ENCODE measurements around the gene PRG3.

The PRG3 gene

DNA sequence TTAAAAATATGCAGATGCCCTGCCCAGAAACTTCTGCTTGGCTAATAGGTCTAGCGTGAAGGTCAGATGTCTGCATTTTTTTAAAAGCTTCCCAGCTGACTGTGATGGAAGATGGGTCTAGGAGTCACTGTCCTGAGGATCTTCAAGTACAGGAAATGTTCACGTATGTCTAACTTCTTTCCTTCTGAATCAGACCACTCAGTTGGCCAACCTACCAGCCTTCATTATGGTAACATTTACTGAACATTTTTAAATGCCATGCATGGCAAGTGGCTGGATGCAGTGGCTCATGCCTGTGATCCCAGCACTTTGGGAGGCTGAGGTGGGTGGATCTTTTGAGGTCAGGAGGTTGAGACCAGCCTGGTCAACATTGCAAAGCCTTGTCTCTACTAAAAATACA is 10.6 kb upstream of the PRG3 start:
- DNase-seq (ENCODE audit: low read depth in 1 of 2, low spot score in 1 of 2) = no peak

DNA sequence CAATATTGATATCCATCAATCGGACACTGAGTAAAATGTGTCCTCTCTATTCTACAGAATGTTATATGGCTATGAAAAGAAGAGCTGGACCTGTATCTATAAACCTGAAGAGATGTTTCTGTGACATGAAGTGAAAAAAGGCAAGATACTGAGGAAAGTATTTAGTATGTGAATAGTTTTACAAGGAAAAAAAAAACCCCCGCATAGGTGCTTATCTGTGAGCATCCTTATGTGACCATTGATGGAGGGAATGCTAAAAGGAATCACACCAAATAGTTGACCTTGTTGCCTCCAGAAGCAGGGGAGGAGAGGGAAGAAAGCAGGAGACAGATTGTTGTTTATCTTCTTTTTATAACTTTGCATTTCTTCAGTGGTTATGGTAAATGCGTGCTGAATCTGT is 10.2 kb upstream of the PRG3 start:
- DNase-seq (ENCODE audit: low read depth in 1 of 2, low spot score in 1 of 2) = no peak

DNA sequence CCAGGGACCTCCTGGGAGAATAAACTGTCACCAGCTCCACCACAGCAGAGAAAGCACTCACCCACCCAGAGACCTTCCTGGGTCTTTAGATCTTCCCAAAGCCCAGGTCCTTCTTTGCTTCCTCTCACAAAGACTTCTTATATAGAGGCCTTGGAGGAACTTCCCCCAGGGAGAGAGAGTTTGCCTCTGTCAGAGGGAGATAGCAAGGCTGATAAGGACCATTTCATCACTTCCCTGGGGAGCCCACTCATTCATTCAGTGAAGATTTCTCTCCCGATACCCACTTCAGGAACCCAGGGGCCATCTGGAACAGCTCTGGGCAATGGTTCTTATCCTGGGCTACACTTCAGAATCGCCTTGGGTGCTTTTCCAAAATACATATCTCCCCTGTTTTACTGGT is 9.6 kb upstream of the PRG3 start, which contains the start of gene PRG2:
PRG2 (minus strand) TSS at position 116 of the 400 bp plus-strand sequence. CDS start 706 bp downstream, outside the sequence.
- DNase-seq (ENCODE audit: low read depth in 1 of 2, low spot score in 1 of 2) = no peak

DNA sequence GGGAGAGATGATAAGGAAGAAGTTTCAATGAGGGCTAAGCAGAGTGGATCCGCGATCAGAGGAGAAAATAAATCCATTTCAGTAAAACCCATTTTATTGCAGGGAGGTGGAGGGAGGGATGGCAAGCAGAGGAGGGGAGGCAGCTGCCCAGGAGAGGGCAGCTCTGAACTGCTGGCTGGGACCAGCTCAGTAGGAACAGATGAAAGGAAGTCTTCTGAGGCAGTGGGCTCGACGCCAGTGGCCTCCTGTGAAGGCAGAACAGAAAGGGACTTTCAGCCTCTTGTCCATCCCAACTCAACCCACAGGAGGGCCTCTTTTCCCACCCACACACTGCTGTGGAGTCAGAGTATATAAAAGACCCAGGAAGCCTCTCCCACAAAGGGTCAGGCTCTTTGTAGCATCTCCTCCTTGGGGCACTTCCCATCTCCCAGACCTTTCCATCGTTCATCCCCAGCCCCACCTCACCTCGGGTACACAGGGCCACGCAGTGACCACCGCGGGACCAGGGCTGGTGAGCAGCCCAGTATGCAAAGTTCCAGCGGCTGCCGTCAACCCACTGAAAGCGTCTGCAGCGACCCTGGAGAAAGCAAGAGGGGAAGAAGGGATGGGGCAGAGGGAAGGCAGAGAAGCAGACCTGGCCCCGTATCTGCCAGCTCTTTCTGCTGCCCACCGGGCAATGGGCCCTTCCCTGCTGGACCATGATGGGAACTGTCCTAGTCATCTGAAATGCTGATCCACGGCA is 6.5 kb upstream of the PRG3 start:
- DNase-seq (ENCODE audit: low read depth in 1 of 2, low spot score in 1 of 2) = no peak

DNA sequence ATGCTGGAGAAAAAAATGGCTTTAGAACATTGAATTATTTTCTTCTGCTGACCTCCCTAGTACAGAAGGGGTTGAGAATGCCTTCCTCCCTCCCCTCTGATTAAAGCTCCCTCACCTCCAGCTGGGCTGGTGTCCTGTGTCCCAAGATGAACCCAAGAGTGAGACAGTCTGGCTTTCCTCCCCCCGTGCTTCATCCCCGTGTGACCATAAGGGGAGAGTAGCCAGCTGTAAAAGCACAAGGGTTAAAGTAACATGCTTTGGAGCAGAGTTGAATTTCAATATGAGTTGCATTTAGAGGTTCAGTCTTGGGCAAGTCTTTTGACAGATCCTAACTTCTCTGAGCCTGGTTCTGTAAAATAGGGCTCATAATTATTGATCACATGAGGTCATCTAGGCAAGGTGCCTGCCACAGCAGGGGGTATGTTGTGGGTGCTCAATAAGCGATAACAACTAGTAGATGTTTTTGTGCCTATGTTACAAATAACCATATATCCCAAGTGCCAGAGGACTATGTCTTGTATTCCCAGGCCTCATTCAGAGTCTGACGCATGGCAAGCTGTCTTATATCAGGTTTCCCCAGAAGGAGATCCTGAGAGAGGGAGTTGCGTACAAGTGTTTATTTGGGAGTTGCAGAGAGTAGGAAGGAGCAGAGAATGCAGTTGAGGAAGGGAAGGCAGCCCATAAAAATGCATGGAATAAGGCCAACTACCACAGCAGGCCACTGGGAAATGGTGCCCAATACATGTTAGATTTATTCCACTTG is 5.4 kb upstream of the PRG3 start:
- DNase-seq (ENCODE audit: low read depth in 1 of 2, low spot score in 1 of 2) = no peak

DNA sequence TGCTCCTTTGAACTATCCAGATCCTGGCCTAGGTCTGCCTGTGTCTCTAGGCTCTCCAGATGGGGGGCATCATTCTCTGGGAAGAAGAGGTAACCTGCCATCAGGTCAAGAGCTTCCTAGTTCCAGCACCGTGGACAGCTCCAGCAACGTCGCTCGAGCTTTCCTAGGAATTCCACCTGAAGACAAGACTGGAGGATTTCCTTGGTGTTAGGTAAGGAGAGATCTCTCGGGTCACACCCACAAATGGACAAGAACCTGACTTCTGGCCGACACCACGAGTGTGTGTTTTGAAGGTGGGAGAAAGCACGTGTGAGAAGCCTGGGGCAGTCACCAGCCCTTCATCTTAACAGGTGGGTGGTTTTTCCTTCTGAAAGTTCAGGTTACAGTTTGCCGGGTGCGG is 1.2 kb downstream of the PRG3 start:
- DNase-seq (ENCODE audit: low read depth in 1 of 2, low spot score in 1 of 2) = no peak

DNA sequence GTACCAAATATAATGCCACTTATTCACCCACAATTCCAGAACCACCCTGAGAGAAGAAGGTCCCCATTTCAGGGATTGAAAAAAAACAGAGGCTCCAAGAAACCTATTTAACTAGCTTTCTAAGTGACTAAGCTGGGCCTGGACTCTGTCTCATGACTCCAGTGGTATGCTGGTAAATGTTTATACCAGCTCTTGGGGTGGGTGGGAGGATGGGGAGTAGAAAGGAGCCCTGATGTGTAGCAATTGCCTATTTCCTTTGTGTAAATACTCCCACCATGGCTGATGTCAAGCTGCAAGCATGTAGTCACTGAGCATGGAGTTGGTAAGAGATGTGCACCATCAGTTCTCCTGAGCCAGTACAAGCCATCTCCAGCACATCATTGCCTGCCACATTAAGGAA is 2.8 kb downstream of the PRG3 start:
- no peak for DNase-seq (ENCODE audit: low read depth in 1 of 2, low spot score in 1 of 2)

DNA sequence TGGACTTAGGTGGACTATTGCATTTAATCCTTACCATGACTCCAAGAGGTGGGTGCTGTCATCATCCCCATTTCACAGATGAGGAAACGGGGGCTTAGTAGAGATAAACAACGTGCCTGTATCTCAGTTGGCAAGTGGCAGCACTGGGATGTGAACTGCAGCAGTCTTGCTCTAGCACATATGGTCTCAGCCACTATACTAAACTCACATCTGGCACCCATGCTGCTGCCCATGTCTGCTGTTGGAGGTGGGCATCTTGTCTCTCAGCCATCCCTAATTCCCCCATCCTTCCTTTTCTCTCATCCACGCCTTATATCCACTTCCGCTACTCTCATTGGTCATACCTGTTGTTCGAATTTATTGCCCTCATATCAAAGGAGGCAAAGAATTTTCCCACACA is 3.8 kb downstream of the PRG3 start:
- DNase-seq (ENCODE audit: low read depth in 1 of 2, low spot score in 1 of 2) = no peak

DNA sequence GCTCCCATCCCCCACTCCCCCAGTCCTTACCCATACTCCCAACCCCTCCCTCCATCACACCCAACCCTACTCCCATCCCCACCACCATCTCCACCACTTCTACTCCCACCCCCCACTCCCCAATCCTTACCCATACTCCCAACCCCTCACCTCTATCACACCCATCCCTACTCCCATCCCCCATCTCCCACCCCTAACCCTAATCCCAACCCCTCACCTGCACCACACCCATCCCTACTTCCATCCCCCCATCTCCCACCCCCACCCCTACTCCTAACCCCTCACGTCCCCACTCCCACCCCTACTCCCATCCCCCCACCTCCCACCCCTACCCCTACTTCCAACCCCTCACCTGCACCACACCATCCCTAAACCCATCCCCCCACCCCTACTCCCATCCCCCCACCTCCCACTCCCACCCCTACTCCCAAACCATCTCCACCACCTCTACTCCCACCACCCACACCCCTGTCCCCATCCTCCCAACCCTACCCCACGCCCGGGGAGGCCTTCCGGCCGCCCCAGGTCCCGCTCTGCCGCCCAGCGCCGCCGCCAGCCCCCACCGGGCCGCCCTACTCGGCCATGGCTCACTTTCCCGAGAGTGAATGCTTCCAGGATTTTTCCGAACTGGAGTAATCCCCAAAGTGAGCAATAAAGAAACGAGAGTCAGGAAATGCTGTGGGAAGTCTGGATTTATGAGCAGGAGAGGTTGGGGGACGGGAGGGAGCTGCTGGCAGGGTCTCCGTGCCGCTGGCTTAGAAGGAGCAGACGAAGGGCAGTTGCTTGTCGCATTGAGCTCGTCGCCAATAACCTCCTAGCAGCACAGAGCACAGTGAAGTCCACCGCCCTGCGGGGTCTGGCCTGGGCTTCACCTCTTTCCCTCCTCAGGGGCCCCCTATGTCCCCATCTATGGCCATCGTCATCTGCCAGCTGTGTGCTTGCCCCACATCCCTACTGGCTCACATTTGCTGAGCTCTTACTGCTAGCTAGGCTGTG is 4.6 kb downstream of the PRG3 start:
- DNase-seq (ENCODE audit: low read depth in 1 of 2, low spot score in 1 of 2) = no peak

DNA sequence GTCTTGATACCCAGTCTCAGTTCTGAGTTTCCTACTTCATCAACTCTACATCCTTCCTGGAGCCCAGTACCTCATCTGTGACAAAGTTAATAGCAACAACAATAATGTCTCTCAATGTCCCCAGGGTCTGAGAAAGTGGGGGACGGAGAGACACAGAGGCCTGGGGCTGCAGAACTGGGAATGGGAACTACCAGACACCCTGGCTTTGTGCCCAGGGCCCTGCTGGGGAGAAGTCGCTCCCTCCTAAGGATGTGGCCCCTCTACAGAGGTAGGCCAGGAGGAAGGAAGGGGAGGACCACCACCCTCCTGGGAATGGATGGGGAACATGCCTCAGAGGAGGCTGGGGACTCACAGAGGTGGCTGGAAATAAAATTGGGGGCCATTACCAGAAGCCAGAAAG is 5.5 kb downstream of the PRG3 start:
- no peak for DNase-seq (ENCODE audit: low read depth in 1 of 2, low spot score in 1 of 2)

DNA sequence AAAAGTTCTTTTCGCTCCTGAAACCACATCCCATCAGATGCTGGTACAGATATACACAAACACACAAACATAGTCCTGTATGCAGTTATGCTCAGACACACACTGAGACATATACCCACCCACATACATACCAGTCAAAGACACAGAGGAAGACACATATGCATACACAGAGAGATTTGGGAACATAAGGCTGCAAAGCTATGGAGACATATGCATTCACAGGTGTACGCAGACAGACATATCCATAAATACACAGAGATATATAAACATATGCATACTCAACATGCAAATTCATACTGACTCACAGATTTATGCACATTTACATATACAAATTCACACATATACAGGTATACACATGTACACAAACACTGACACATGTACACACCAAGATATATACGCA is 6.0 kb downstream of the PRG3 start:
- DNase-seq (ENCODE audit: low read depth in 1 of 2, low spot score in 1 of 2) = no peak

DNA sequence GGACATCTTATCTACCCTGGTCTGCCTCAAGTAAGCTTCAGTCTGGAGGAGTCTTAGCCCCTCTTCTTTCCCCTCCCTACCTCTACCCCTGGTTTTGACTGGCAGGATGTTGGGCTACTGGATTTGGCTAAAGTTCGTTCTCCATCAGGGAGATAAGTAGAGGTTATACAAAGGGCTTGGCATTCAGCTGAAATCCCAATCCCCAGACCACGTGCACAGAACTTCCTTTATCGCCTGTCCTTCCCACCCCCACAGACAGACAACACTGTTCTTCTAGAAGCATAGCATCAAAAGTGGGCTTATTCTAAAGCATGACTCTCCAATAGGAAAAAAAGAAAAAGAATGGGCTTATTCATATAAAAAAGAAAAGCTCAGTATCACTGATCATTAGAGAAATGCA is 7.8 kb downstream of the PRG3 start:
- no peak for DNase-seq (ENCODE audit: low read depth in 1 of 2, low spot score in 1 of 2)

DNA sequence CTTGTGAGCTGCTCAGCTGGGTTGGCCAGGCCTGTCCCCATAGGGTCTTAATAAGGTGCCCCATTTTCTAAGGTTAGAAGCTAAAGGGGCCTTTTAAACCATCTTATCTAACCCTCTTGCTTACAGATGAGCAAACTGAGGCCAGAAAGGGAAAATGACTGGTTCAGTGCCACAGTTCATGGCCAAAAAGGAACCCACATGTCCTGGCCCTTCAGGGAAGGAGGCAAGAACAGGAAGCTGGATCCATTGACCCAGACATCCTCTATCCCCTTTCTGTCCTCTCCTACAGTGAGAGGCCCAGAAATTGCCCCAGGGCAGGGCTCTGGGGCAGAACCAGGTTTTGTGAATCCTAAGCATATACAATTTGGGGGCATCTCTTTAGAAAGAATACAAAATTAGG is 10.0 kb downstream of the PRG3 start:
- no peak for DNase-seq (ENCODE audit: low read depth in 1 of 2, low spot score in 1 of 2)

DNA sequence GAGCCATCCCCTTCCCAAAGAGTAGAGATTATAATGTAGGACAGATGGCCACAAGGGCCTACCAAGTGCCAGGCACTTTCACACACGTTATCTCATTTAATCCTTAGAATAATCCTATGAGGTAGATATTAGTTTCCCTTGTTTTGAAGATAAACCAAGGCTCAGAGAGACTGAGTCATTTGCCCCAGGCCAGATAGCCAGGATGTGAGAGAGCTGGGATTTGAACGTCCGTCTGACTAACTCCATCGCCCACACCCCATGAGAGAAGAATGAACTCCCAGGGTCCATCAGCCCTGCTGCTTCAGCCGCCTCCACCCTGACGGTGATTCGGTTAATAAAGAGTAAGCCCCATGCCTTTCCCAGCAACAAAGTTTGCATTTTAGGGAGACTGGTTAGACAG is 10.7 kb downstream of the PRG3 start:
- no peak for DNase-seq (ENCODE audit: low read depth in 1 of 2, low spot score in 1 of 2)

DNA sequence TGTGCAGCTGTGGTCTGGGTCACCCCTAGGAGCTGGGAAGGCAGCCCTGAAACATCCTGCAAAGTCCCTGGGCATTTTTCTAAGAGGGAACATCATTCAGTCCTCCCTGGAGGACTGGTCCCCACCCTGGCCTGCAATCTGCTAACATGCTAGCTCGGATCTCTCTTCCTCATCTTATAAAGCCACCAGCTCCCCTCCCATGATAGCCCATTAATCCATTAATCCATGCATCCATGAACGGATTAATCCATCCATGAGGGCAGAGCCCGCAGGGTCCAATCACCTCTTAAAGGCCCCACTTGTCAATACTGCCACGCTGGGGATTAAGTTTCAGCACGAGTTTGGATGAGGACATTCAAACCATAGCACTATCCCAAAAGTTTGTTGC is 12.1 kb downstream of the PRG3 start:
- DNase-seq (ENCODE audit: low read depth in 1 of 2, low spot score in 1 of 2) = no peak

DNA sequence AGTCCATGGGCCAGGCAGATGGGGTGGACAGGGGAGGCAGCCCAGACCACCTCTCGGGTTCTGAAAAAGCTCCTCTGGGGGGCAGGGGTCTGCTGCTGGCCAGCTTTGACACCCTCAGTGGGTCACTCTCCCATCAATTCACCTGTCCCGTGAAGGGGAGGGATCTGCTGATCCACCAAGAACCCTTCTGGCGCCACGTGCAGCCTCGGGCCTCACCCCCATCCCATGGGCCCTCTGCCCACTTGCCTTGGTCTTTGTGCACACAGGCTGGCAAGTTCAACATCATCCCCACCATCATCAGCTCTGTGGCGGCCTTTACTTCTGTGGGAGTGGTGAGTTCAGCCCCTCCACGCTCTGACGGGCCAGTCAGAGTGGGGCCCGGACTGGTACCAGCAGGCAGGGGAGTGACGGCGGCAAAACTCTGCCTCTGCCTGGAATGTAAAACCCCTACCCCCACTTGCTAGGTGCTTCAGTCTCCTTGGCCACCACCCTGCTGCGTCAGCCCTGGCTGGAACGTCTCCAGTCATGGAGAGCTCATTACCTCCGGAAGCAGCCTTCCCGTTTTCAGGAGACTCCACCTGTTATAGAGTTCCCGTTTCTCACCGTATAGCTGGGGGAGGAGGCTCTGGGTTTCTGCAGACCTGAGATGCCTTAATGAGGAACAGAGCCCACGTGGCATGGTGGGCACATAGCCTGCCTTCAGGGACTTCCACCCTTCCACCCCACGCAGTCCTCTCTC is 12.7 kb downstream of the PRG3 start:
- no peak for DNase-seq (ENCODE audit: low read depth in 1 of 2, low spot score in 1 of 2)

DNA sequence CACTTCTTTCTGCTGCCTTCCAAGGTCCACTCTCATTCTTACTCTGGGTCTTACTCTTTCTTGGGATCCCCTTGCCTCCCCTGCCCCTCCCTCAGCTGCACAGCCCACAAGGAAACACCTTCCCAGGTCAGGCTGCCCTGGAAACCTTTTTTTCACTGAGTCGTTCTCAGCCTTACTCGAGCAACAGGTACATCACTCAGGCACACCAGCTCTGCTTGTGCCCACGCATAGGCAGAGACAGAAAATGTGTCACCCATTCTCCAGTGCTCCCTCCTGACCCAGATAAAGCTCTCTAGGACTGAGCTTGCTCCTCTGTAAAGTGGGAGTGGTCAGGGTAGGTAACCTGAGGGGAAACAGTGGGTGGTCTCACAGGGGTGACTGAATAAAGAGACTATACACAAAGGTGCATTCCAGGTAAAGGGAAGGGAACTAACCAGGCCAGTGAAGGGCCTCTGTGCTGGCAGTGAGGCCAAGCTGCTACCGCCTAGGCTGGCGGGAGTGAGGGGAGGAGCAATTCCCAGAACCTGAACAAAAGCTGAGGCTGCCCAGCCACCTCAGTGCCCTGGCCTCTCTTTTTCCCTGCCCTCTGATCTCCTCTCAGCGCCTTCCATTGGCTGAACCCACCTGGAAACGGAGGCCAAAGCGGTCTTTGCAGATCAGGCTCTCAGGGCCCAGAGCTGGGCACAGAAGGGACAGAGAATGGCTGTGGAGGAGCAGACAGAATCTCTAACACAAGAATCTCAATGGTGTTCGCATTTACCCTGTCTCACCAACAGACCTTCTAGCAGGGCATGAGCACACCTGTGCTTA is 15.9 kb downstream of the PRG3 start:
- no peak for DNase-seq (ENCODE audit: low read depth in 1 of 2, low spot score in 1 of 2)

DNA sequence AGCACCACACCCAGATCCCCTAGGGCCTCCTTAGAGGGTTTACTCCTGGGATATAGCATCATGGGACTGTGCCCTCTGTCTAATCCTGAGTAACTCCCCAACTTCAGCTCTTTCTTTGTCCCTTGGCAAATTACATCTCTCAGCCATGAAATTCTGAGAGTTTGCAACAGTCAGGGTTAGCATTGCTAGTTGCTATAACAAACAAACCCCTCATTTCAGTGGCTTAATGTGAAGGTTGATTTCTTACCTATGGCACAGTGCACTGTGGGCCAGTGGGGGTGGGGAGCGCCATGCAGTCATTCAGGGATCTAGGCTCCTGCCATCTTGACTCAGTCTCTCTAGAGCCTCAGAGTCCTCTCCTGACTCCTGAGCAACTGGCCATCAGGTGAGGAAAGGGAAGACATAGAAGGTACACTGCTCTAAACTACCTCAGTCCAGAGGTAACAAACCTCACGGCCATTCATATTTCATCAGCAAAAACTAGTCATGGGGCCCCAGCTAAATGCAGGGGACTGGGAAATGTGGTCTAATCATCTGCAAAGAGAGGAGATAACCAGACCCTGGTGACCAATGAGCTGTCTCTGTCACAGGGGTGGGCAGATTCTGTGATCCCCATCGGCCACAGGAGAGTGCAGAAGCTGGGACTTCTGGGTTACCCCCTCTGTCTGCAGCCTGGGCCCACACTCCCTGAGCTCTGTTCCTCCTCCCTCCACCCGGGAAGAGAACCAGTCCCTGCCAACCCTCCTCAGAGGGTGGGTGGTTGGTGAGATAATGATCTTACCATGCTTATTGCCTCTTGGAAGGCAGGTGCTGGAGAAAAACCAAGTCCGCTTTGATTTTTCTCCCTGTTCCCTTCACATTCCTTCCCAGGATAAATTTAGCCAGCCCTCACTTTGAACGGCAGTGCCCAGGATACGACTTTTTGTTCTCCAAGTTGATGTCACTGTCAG is 17.5 kb downstream of the PRG3 start:
- DNase-seq (ENCODE audit: low read depth in 1 of 2, low spot score in 1 of 2) = no peak

DNA sequence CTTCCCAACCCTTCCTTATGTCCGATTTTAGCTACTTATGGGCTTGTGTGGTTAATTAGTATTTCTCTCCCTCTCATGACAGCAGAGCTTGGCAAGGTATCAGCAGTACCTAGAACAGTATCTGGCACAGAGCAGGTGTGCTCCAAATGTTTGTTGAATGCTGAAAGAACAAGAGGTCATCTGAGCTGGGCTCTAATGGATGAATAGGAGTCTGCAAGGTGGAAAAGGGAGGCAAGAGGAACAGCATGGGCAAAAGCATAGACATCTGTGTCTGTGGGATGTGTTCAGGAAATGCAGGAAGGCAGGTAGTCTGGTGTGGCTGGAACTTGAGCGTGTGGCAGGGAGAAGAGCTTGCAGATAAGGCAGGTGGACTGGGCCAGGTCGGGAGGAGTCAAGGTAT is 19.0 kb downstream of the PRG3 start:
- DNase-seq (ENCODE audit: low read depth in 1 of 2, low spot score in 1 of 2) = no peak
